Astrocyte (in vitro differentiated cells and primary cell): ENCODE data around the gene PLB1. TPM values are rescaled to one million over a fixed set of nuclear protein-coding genes. Genes with fewer than 3 reads are reported as not detected.
A peak's percentile ranks its signal among the peaks of the same experiment; 100 is the strongest.

ENCODE experiments used
- DNase-seq: peaks from one replicate; pipeline ENCODE4 v3.0.0-alpha.2; 2010; ENCODE audit warnings: low read depth
- FAIRE-seq: peaks from 2 replicates; lab custom pipeline; 2011; peaks lifted over from hg19 to GRCh38; lab: Jason Lieb, UNC
- H2AFZ ChIP-seq: 2 replicates; pipeline ENCODE4 v1.6.0; 2012; ENCODE audit warnings: low read depth, low read length, inconsistent platforms
- H3K27ac ChIP-seq: 2 replicates; pipeline ENCODE4 v1.5.1; 2011; ENCODE audit warnings: low read depth, low read length, inconsistent platforms
- H3K27me3 ChIP-seq: 2 replicates; pipeline ENCODE4 v1.6.0; 2011; ENCODE audit warnings: low read length, inconsistent platforms; ENCODE audit not compliant: insufficient read depth
- H3K36me3 ChIP-seq: 2 replicates; pipeline ENCODE4 v1.5.1; 2011; ENCODE audit warnings: low read length, inconsistent platforms; ENCODE audit not compliant: insufficient read depth
- H3K4me1 ChIP-seq: 2 replicates; pipeline ENCODE4 v1.5.1; 2011; ENCODE audit warnings: low read length, inconsistent platforms; ENCODE audit not compliant: insufficient read depth
- H3K4me2 ChIP-seq: 2 replicates; pipeline ENCODE4 v1.6.0; 2012; ENCODE audit warnings: low read length, inconsistent platforms
- H3K4me3 ChIP-seq: 2 replicates; pipeline ENCODE4 v1.5.1; 2011; ENCODE audit warnings: low read depth, mild to moderate bottlenecking, low read length, inconsistent platforms; ENCODE audit not compliant: insufficient read depth
- H3K79me2 ChIP-seq: 2 replicates; pipeline ENCODE4 v1.6.0; 2012; ENCODE audit warnings: mild to moderate bottlenecking, low read length, inconsistent platforms; ENCODE audit not compliant: insufficient read depth
- H3K9ac ChIP-seq: 2 replicates; pipeline ENCODE4 v1.6.0; 2012; ENCODE audit warnings: mild to moderate bottlenecking, low read length, inconsistent platforms
- H3K9me3 ChIP-seq: 2 replicates; pipeline ENCODE4 v1.5.1; 2012; ENCODE audit warnings: low read depth, mild to moderate bottlenecking, low read length, inconsistent platforms; ENCODE audit not compliant: insufficient read depth
- H4K20me1 ChIP-seq: 2 replicates; pipeline ENCODE4 v1.6.0; 2012; ENCODE audit warnings: low read length, inconsistent platforms; ENCODE audit not compliant: insufficient read depth
- H3K27ac Mint-ChIP-seq: one replicate; pipeline ENCODE4 v1.8.0; 2021; ENCODE audit warnings: mild to moderate bottlenecking, mixed read lengths; ENCODE audit not compliant: unreplicated experiment
- H3K27me3 Mint-ChIP-seq: one replicate; pipeline ENCODE4 v1.8.0; 2021; ENCODE audit warnings: low read depth, mixed read lengths; ENCODE audit not compliant: unreplicated experiment
- H3K36me3 Mint-ChIP-seq: one replicate; pipeline ENCODE4 v1.8.0; 2021; ENCODE audit warnings: low read depth, mixed read lengths; ENCODE audit not compliant: unreplicated experiment
- H3K4me1 Mint-ChIP-seq: one replicate; pipeline ENCODE4 v1.8.0; 2021; ENCODE audit warnings: low read depth, mixed read lengths; ENCODE audit not compliant: unreplicated experiment
- H3K4me3 Mint-ChIP-seq: one replicate; pipeline ENCODE4 v1.8.0; 2021; ENCODE audit warnings: mild to moderate bottlenecking, moderate library complexity, mixed read lengths; ENCODE audit not compliant: unreplicated experiment
- H3K9me3 Mint-ChIP-seq: one replicate; pipeline ENCODE4 v1.8.0; 2021; ENCODE audit warnings: mild to moderate bottlenecking, mixed read lengths; ENCODE audit not compliant: unreplicated experiment
- CTCF ChIP-seq: IDR thresholded peaks from 2 replicates; pipeline ENCODE4 v1.5.1; 2011; ENCODE audit warnings: low read depth, mild to moderate bottlenecking, inconsistent platforms, low read length, moderate library complexity; ENCODE audit not compliant: insufficient read depth
- EZH2 ChIP-seq: IDR thresholded peaks from 2 replicates; pipeline ENCODE4 v1.6.1; 2012; ENCODE audit warnings: mild to moderate bottlenecking, low read length, inconsistent platforms; ENCODE audit not compliant: insufficient read depth
- total RNA-seq: library from RNA; stranded (reverse); gene quantifications from 2 replicates; pipeline ENCODE4 v1.2.1, GENCODE V29; 2021

The PLB1 gene
- total RNA-seq, 1 donor from 2014 or later: 0.98 TPM

DNA sequence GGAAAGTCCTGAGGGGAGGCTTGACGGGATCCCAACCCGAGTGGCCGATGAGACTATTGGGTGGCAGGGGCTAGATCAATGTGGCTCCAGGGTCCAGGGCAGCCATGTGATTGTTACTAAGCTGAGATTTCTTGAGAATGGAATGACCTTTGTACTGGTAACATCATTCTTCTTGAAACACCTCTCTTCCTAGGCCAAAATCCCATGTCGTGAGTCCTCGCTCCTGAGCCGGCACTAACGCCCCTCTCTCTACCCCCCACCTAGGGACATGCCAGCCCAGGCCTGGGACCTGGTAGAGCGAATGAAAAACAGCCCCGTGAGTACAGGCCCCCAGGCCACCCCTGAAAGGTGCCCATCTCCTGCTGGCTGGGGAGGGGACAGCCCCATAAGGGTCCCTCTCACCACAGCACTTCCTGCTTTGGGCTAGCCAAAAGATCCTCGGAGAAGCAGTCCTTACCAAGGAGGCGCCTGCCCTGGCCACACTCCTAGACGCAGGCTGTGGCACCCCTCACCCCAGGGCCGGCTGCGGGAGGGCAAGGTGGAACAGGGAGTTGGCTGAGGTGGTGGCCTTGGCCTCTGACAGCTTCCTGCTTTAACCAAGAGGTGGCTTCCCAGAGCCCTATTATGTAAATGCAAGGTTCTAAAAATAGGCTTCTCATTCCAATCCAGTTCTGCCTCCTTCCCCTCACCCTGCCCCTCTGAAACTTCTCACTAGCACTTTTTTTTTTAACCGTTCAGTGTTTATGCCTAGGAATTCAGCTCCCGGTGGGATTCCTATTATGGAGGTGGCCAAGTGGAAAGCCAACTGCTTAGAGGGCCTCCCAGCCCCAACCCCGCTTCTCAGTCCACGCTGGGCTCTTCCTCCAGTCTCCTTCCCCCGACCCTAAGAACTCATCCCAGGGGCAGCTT is 129.2 kb downstream of the PLB1 start:
- H3K36me3 Mint-ChIP-seq: no peaks in the 10 kb centered on the region
- FAIRE-seq (no peak), DNase-seq (peak; percentile 58)
- H4K20me1 ChIP-seq: no peaks in the 10 kb centered on the region
- H3K36me3 ChIP-seq: no peaks in the 10 kb centered on the region
- peak overlapping the region; percentile 41 for H2AFZ ChIP-seq
- H3K9ac ChIP-seq: no peak overlapping the region
- H3K4me3 Mint-ChIP-seq: no peak overlapping the region
- peak overlapping the region; percentile 46 for H3K4me2 ChIP-seq
- H3K27ac Mint-ChIP-seq: peak overlapping the region; percentile 91
- H3K9me3 ChIP-seq: no peaks in the 10 kb centered on the region
- H3K27me3 ChIP-seq: no peaks in the 10 kb centered on the region
- no peaks in the 10 kb centered on the region for H3K27me3 Mint-ChIP-seq
- peaks cover 42% of the 10 kb centered on the region for H3K4me1 ChIP-seq
- H3K4me3 ChIP-seq: no peak overlapping the region
- TF ChIP-seq EZH2 (no peak), CTCF (no peak)
- H3K4me1 Mint-ChIP-seq: peaks cover 50% of the 10 kb centered on the region
- H3K27ac ChIP-seq: no peak overlapping the region
- no peaks in the 10 kb centered on the region for H3K79me2 ChIP-seq
- H3K9me3 Mint-ChIP-seq: peaks cover 2% of the 10 kb centered on the region

- H3K4me1 Mint-ChIP-seq: peaks cover 43% of the 10 kb centered on the region
- H2AFZ ChIP-seq: no peak overlapping the region
- no peak overlapping the region for H3K4me2 ChIP-seq
- H3K9me3 Mint-ChIP-seq: peaks cover 2% of the 10 kb centered on the region
- no peaks in the 10 kb centered on the region for H3K9me3 ChIP-seq
- H3K4me3 Mint-ChIP-seq: no peak overlapping the region
- no peak overlapping the region for H3K27ac ChIP-seq
- FAIRE-seq (no peak), DNase-seq (no peak)
- no peaks in the 10 kb centered on the region for H3K79me2 ChIP-seq
- H3K27me3 Mint-ChIP-seq: no peaks in the 10 kb centered on the region
- H3K36me3 Mint-ChIP-seq: no peaks in the 10 kb centered on the region
- H3K27me3 ChIP-seq: no peaks in the 10 kb centered on the region
- no peak overlapping the region for H3K27ac Mint-ChIP-seq
- H3K4me3 ChIP-seq: no peak overlapping the region
- H3K4me1 ChIP-seq: peaks cover 36% of the 10 kb centered on the region
- no peak for TF ChIP-seq EZH2
- no peak for TF ChIP-seq CTCF
- H4K20me1 ChIP-seq: no peaks in the 10 kb centered on the region
- H3K36me3 ChIP-seq: no peaks in the 10 kb centered on the region
- H3K9ac ChIP-seq: no peak overlapping the region
Measured at GRCh38 chr2:28626376-28626775, 130.5 kb downstream of the PLB1 start.

DNA sequence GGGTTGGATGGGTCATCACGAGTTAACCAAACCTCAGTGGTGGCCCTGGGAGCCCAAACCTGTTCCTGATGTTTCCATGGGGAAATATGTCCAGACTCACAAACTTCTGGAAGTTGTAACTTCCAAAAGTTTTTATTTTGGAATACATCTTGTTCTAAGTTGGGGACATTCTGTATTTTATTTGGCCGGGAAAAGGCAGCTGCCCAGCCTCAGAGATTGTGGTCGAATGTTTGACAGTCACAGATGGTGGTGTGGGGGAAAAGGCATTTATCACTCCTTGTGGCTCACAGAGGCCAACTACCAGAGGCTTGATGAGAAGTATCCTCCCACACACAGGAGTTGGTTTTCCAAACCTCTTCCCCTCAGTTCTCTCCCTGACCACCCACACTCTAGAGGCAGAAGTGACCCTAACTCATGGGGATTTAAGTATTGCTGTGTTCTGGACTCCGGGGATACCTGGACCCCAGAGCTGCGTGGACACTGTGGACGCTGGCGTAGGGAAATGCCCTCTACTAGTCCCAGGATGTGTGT is 131.1 kb downstream of the PLB1 start:
- Histone ChIP-seq H3K27ac (no peak overlapping the region), H3K9ac (peak overlapping the region; percentile 25), H3K36me3 (no peaks in the 10 kb centered on the region), H2AFZ (no peak overlapping the region), H3K79me2 (no peaks in the 10 kb centered on the region), H3K27me3 (no peaks in the 10 kb centered on the region), H3K4me1 (peaks cover 31% of the 10 kb centered on the region), H4K20me1 (no peaks in the 10 kb centered on the region), H3K9me3 (no peaks in the 10 kb centered on the region), H3K4me3 (no peak overlapping the region), H3K4me2 (peak overlapping the region; percentile 64)
- TF ChIP-seq EZH2: no peak
- no peak for TF ChIP-seq CTCF
- Mint-ChIP-seq H3K9me3 (peaks cover 2% of the 10 kb centered on the region), H3K27me3 (no peaks in the 10 kb centered on the region), H3K4me3 (no peak overlapping the region), H3K4me1 (peaks cover 37% of the 10 kb centered on the region), H3K27ac (peak overlapping the region; percentile 56), H3K36me3 (no peaks in the 10 kb centered on the region)
- FAIRE-seq (no peak), DNase-seq (peak; percentile 88)
